Neural crest cell (in vitro differentiated cells): ENCODE measurements around the gene HSPH1. TPM values are rescaled to one million over a fixed set of nuclear protein-coding genes. Genes with fewer than 3 reads are reported as not detected.

ENCODE experiments used
- DNase-seq: peaks from one replicate; pipeline ENCODE4 v3.0.0; 2021; ENCODE audit warnings: low read depth, mixed read lengths, low spot score
- H3K27ac Mint-ChIP-seq: one replicate; pipeline ENCODE4 v1.8.0; 2021; ENCODE audit warnings: mild to moderate bottlenecking, mixed read lengths; ENCODE audit not compliant: unreplicated experiment
- H3K27me3 Mint-ChIP-seq: 2 replicates; pipeline ENCODE4 v1.8.0; 2021; ENCODE audit warnings: low read depth, mild to moderate bottlenecking, mixed read lengths
- H3K36me3 Mint-ChIP-seq: 2 replicates; pipeline ENCODE4 v1.8.0; 2021; ENCODE audit warnings: low read depth, mild to moderate bottlenecking, mixed read lengths
- H3K4me1 Mint-ChIP-seq: 2 replicates; pipeline ENCODE4 v1.8.0; 2021; ENCODE audit warnings: mixed read lengths
- H3K4me3 Mint-ChIP-seq: one replicate; pipeline ENCODE4 v1.8.0; 2021; ENCODE audit warnings: mild to moderate bottlenecking, mixed read lengths
- H3K9me3 Mint-ChIP-seq: 2 replicates; pipeline ENCODE4 v1.8.0; 2021; ENCODE audit warnings: mixed read lengths
- CTCF ChIP-seq: fragments of 200-600 bp; sonication (generic); conservative IDR thresholded peaks from 2 replicates; pipeline ENCODE4 v1.5.0; 2021; ENCODE audit warnings: antibody characterized with exemption, mild to moderate bottlenecking
- long read RNA-seq: library from polyadenylated mRNA; unstranded; transcript quantifications from one replicate; pipeline ENCODE4 v2.0.0, GENCODE V29; 2020
- total RNA-seq: library from RNA; stranded (reverse); gene quantifications from 2 replicates; pipeline ENCODE4 v1.2.1, GENCODE V29; 2021

The HSPH1 gene
- 132 and 146 TPM in 2 replicates for total RNA-seq
- long read RNA-seq, full-length matches to known transcripts: 5 of 66 reads
- long read RNA-seq, partial matches to known transcripts: 57 of 66 reads
- long read RNA-seq, other reads (novel, unspliced or antisense): 4 of 66 reads

DNA sequence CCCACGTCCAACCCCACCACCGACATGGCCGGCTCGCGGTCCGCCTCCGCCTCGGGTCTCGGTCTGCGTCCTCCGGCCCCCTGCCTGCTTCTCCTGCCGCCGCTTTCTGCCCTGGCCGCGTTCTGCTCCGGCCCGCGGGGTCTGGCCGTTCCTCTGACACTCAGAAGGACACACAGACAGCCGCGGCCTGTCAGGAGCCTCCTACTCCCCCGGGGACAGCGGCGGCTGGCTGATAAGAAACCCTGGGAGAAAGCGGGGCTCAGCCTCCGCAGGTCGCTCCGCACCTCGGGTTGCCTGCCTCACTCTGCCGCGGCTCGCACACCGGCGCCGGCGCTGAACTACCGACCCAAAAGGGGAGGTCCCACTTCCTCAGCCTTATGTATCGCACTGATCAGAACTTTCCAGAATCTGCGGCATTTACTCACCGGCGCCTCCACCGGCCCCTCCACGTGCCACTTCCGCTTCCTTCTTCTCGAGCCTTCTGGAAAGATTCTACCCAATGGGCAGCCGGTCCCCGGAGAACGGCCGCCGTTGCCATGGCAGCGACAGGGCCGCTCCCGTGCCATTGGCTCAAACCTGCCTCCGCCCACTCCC lies at the start of gene HSPH1:
Gene HSPH1 (minus strand): TSS at position 348 of the 594 bp plus-strand sequence. CDS start 322 bp downstream, at position 26.
- Mint-ChIP-seq H3K36me3 (no peaks in the 10 kb centered on the region), H3K4me1 (peaks cover 35% of the 10 kb centered on the region), H3K4me3 (peak within 1 kb of the TSS; percentile 96), H3K27ac (peak within 1 kb of the TSS; percentile 99), H3K27me3 (no peaks in the 10 kb centered on the region), H3K9me3 (no peaks in the 10 kb centered on the region)
- TF ChIP-seq CTCF: peak; percentile 41
- peak; percentile 89 for DNase-seq

- TF ChIP-seq CTCF: no peak
- Mint-ChIP-seq H3K4me1 (peaks cover 37% of the 10 kb centered on the region), H3K4me3 (no peak overlapping the region), H3K36me3 (no peaks in the 10 kb centered on the region), H3K27me3 (no peaks in the 10 kb centered on the region), H3K27ac (no peak overlapping the region), H3K9me3 (no peaks in the 10 kb centered on the region)
- no peak for DNase-seq
Measured at GRCh38 chr13:31209841-31210210, 48.1 kb upstream of the HSPH1 start.

DNA sequence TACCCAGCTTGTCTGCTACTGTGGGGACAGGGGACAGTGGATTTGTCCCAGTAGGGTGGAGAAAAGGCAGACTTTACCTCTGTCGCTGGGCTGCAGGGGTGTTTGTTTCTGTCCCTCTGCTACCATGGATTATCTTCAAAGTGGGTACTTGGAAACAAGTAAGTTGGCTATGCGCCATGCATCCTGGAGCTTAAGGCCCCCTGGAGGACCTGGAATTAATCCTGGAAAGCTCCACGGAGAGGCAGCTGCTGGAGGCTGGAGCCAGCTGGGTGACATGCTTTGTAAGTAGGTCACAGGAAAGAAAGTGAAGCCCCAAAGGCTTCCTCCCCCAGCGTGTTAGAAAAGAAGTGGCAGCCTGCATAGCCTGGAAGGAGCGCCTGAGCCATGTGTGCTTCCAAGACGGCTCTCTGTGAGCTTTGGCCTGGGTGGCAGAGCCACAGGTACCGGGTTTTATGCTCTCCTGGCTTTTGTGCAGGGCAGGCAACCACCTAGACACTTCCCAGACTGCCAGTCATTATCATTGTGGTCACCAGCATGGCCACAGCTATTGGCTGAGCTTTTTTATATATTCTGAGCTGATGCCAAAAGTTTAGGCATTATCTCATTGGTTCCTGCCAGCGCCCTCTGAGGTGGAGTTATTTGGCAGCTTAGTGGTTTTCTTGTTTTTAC lies 47.6 kb upstream of the HSPH1 start:
- no peaks in the 10 kb centered on the region for H3K27me3 Mint-ChIP-seq
- H3K27ac Mint-ChIP-seq: peak overlapping the region; percentile 8
- no peak for TF ChIP-seq CTCF
- peaks cover 42% of the 10 kb centered on the region for H3K4me1 Mint-ChIP-seq
- H3K9me3 Mint-ChIP-seq: no peaks in the 10 kb centered on the region
- no peaks in the 10 kb centered on the region for H3K36me3 Mint-ChIP-seq
- DNase-seq: no peak
- H3K4me3 Mint-ChIP-seq: peak overlapping the region; percentile 20

DNA sequence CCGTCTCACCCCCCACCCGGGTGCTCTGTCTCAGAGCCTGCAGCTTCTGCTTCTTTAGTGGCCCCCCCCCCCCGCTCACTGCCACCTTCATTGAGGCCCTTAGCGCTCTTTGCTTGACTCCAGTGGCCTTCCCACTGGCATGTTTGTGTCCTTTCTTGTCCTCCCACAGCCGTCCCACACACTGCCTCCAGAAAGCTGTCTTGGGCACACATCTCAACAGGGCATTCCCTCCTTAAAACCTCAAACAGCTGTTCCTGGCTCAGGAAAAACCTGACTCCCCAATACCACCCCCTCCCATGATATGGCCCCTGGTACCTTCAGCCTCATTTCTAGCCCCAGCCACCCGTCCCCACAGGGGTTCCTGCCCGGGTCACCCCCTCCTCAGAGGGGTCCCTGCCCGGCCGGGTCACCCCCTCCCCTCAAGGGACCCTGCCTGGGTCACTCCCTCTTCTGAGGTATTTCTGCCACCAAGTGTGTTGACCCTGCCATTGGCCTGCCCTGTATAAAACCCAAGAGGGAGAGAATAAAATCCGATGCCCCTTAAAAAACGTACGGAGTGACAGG lies 46.9 kb upstream of the HSPH1 start:
- no peaks in the 10 kb centered on the region for H3K9me3 Mint-ChIP-seq
- H3K27me3 Mint-ChIP-seq: no peaks in the 10 kb centered on the region

More for the DNA sequence above, 46.9 kb upstream of the HSPH1 start:
- Mint-ChIP-seq H3K4me3 (peak overlapping the region; percentile 20), H3K4me1 (peaks cover 45% of the 10 kb centered on the region), H3K36me3 (no peaks in the 10 kb centered on the region), H3K27ac (peak overlapping the region; percentile 8)
- no peak for TF ChIP-seq CTCF
- DNase-seq: no peak
